ENCODE measurements around the gene OGDHL. TPM values are rescaled to one million over a fixed set of nuclear protein-coding genes. Genes with fewer than 3 reads are reported as not detected.
A peak's percentile ranks its signal among the peaks of the same experiment; 100 is the strongest.
"Not testable (repeated sequence)": the region's sequence is repeated elsewhere in the genome, so short reads cannot be mapped to it uniquely, and the experiment has no call there.

OGDHL gene
- total RNA-seq, 1 donor from 2014 or later = 7.5 TPM

DNA sequence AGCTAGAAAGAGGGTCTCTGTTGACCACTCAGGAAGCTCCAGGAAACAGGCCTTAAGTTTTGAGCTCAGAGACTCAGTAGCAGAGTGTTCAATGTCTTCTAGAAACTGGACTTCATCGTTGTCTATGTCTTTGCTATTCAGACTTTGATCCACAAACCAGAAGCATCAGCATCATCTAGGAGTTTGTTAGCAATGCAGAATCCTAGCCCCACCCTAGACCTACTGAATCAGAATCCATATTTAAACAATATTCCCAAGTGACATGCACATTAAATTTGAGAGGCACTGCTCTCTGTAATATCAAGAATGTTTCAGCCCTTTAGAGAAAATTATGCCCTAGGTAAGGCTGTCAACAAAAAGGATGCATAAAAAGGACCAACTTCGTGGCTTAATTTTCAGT, 12.9 kb upstream of the OGDHL start:
- Mint-ChIP-seq H3K27ac (ENCODE audit: unreplicated experiment) (no peak overlapping the region), H3K4me1 (ENCODE audit: unreplicated experiment) (peaks cover 20% of the 10 kb centered on the region), H3K4me3 (ENCODE audit: unreplicated experiment) (no peak overlapping the region), H3K9me3 (ENCODE audit: unreplicated experiment) (no peaks in the 10 kb centered on the region), H3K27me3 (ENCODE audit: unreplicated experiment) (no peaks in the 10 kb centered on the region), H3K36me3 (ENCODE audit: low read depth, unreplicated experiment) (no peaks in the 10 kb centered on the region)
- TF ChIP-seq, protein P1, sequence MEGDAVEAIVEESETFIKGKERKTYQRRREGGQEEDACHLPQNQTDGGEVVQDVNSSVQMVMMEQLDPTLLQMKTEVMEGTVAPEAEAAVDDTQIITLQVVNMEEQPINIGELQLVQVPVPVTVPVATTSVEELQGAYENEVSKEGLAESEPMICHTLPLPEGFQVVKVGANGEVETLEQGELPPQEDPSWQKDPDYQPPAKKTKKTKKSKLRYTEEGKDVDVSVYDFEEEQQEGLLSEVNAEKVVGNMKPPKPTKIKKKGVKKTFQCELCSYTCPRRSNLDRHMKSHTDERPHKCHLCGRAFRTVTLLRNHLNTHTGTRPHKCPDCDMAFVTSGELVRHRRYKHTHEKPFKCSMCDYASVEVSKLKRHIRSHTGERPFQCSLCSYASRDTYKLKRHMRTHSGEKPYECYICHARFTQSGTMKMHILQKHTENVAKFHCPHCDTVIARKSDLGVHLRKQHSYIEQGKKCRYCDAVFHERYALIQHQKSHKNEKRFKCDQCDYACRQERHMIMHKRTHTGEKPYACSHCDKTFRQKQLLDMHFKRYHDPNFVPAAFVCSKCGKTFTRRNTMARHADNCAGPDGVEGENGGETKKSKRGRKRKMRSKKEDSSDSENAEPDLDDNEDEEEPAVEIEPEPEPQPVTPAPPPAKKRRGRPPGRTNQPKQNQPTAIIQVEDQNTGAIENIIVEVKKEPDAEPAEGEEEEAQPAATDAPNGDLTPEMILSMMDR (IDR thresholded peaks at IDR 0.05; ENCODE audit: unreplicated experiment) = no peak
- DNase-seq (ENCODE audit: low spot score) = no peak

DNA sequence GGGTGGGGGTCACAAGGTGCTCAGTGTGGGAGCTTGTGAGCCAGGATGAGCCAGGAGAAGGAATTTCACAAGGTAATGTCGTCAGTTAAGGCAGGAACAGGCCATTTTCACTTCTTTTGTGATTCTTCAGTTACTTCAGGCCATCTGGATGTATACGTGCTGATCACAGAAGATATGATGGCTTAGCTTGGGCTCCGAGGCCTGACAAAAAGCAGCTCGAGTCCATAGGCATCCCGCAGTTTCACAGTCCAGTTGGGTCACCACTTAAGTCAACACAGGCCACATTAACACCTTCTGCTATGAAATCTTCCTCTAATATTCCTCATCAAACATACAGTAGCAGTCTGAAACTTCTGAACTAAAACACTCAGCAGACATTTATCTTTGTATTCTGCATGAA, 10.8 kb upstream of the OGDHL start:
- not testable (repeated sequence) for H3K9me3 Mint-ChIP-seq (ENCODE audit: unreplicated experiment); DNase-seq (ENCODE audit: low spot score)

DNA sequence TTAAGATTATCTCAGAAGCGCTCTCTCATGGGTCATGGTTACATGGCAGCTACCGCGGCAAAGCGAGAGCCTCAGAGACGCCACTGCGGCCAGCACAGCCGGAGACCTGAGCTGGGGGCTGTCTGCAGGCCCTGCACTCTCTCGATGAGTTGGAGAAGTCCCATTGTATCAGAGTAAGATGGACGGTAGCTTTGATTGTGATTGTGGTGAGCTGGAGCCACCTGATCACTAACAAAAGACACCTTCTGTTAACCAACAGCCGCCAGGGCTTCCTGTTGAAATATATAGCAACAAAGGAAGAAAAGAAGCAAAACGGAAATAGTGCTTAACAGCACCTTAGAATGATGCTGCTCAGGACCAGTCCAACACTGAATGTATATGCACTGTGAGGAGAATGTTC, 8.9 kb upstream of the OGDHL start:
- not testable (repeated sequence) for H3K27ac Mint-ChIP-seq (ENCODE audit: unreplicated experiment)

More for the DNA sequence above, 10.8 kb upstream of the OGDHL start:
- peak overlapping the region; percentile 50 for H3K27ac Mint-ChIP-seq (ENCODE audit: unreplicated experiment)
- H3K4me3 Mint-ChIP-seq (ENCODE audit: unreplicated experiment); H3K27me3 Mint-ChIP-seq (ENCODE audit: unreplicated experiment); H3K36me3 Mint-ChIP-seq (ENCODE audit: low read depth, unreplicated experiment): not testable (repeated sequence)
- peaks cover 20% of the 10 kb centered on the region for H3K4me1 Mint-ChIP-seq (ENCODE audit: unreplicated experiment)

DNA sequence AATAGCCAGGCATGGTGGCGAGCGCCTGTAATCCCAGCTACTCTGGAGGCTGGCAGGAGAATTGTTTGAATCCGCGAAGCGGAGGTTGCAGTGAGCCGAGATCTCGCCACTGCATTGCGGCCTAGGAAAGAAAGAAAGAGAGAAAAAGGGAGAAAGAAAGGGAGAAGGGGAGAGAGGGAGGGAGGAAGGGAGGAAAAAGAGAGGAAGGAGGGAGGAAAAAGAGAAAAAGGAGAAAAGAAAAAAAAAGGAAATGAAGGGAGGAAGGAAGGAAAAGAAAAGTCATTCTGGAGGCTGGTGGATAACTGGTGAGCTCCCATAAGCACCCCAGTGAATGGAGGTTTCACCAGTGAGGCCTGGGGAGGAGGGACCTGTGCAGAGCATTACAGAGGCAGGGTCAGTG, 7.6 kb upstream of the OGDHL start:
- TF ChIP-seq, protein P1 (IDR thresholded peaks at IDR 0.05; ENCODE audit: unreplicated experiment) = no peak
- DNase-seq (ENCODE audit: low spot score) = no peak
- Mint-ChIP-seq H3K36me3 (ENCODE audit: low read depth, unreplicated experiment) (no peaks in the 10 kb centered on the region), H3K4me1 (ENCODE audit: unreplicated experiment) (peaks cover 20% of the 10 kb centered on the region), H3K27me3 (ENCODE audit: unreplicated experiment) (no peaks in the 10 kb centered on the region), H3K9me3 (ENCODE audit: unreplicated experiment) (no peaks in the 10 kb centered on the region), H3K27ac (ENCODE audit: unreplicated experiment) (no peak overlapping the region), H3K4me3 (ENCODE audit: unreplicated experiment) (no peak overlapping the region)

More for the DNA sequence above, 8.9 kb upstream of the OGDHL start:
- H3K4me3 Mint-ChIP-seq (ENCODE audit: unreplicated experiment); H3K36me3 Mint-ChIP-seq (ENCODE audit: low read depth, unreplicated experiment); DNase-seq (ENCODE audit: low spot score); H3K9me3 Mint-ChIP-seq (ENCODE audit: unreplicated experiment); H3K27me3 Mint-ChIP-seq (ENCODE audit: unreplicated experiment): not testable (repeated sequence)
- peaks cover 20% of the 10 kb centered on the region for H3K4me1 Mint-ChIP-seq (ENCODE audit: unreplicated experiment)

DNA sequence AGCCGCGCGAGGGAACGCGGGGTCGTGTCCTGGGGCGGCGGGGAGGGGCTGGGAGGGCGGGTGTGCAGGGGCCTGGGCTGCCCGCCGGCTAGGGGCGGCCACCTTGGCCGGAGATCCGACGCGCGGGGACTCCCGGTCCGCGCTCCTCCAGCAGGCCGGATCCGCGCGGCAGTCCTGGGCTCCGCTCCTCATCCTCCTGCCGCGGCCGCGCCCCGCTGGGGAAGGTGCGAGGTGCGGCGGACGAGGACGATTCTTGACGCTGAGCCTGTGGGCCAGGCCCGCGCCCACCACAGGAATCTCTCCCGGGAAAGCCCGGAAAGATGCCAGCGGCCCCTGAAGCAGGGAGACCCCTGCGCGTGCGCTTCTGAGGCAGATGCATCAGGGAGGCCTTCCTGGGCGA, 6.6 kb upstream of the OGDHL start:
- H3K36me3 Mint-ChIP-seq (ENCODE audit: low read depth, unreplicated experiment) = no peaks in the 10 kb centered on the region
- peaks cover 20% of the 10 kb centered on the region for H3K4me1 Mint-ChIP-seq (ENCODE audit: unreplicated experiment)
- H3K27me3 Mint-ChIP-seq (ENCODE audit: unreplicated experiment) = peaks cover 1% of the 10 kb centered on the region
- no peak for DNase-seq (ENCODE audit: low spot score)
- TF ChIP-seq, protein P1 (IDR thresholded peaks at IDR 0.05; ENCODE audit: unreplicated experiment) = no peak
- no peaks in the 10 kb centered on the region for H3K9me3 Mint-ChIP-seq (ENCODE audit: unreplicated experiment)
- H3K27ac Mint-ChIP-seq (ENCODE audit: unreplicated experiment) = no peak overlapping the region
- no peak overlapping the region for H3K4me3 Mint-ChIP-seq (ENCODE audit: unreplicated experiment)

DNA sequence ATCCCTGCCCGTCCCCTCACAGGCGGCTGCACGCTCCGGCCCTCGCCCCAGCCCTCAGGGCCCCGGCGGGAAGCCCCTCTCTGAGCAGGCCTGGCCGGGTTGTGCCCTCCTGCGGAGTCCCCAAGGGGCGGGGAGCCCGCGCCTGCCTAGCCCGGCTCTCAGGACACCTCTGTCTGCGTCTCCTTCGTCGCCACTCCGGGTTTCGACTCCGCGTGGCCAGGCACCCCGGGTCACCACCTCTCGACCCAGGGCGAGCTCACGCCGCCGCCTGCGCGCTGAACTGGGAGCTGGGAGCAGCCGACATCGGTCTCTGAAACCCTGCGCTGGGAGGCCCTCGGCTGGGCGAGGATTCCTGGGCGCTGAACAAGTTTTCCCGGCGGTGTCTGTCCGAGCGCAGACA, 6.2 kb upstream of the OGDHL start:
- Mint-ChIP-seq H3K36me3 (ENCODE audit: low read depth, unreplicated experiment) (no peaks in the 10 kb centered on the region), H3K4me3 (ENCODE audit: unreplicated experiment) (no peak overlapping the region), H3K27me3 (ENCODE audit: unreplicated experiment) (peaks cover 3% of the 10 kb centered on the region), H3K9me3 (ENCODE audit: unreplicated experiment) (no peaks in the 10 kb centered on the region), H3K27ac (ENCODE audit: unreplicated experiment) (no peak overlapping the region), H3K4me1 (ENCODE audit: unreplicated experiment) (peaks cover 20% of the 10 kb centered on the region)
- TF ChIP-seq, protein P1 (IDR thresholded peaks at IDR 0.05; ENCODE audit: unreplicated experiment) = no peak
- DNase-seq (ENCODE audit: low spot score) = no peak
